Activated T-cell treated with anti-CD3 and anti-CD28 coated beads, Interleukin-2, amount 50 U/mL, for 72 hours (primary cell): ENCODE results near the gene LRRC43. TPM values are rescaled to one million over a fixed set of nuclear protein-coding genes. Genes with fewer than 3 reads are reported as not detected.

Source experiments
- ATAC-seq, 2 donors: fragments of 150-1000 bp; cut with Tn5 transposase; replicated peaks in 1 of 2; 2 replicates each; pipeline ENCODE4 v1.10.0; 2021; ENCODE audit warnings: moderate library complexity in 2 of 2, mild to moderate bottlenecking in 1 of 2
- DNase-seq, 2 donors: peaks; one replicate each; pipeline ENCODE4 v3.0.0; 2021 to 2022; ENCODE audit warnings: mixed read lengths in 1 of 2
- H3K27ac Mint-ChIP-seq: one replicate; pipeline ENCODE4 v1.8.0; 2022; ENCODE audit warnings: mild to moderate bottlenecking, moderate library complexity, mixed read lengths
- H3K27me3 Mint-ChIP-seq: one replicate; pipeline ENCODE4 v1.8.0; 2022; ENCODE audit warnings: low read depth, mixed read lengths
- H3K36me3 Mint-ChIP-seq, 2 donors: one replicate each; pipeline ENCODE4 v1.8.0; 2022; ENCODE audit warnings: mixed read lengths in 2 of 2, mild to moderate bottlenecking in 1 of 2; ENCODE audit not compliant: insufficient read depth in 2 of 2
- H3K4me1 Mint-ChIP-seq: one replicate; pipeline ENCODE4 v1.8.0; 2022; ENCODE audit warnings: low read depth, mixed read lengths
- H3K4me3 Mint-ChIP-seq, 2 donors: one replicate each; pipeline ENCODE4 v1.8.0; 2022; ENCODE audit warnings: mild to moderate bottlenecking in 2 of 2, mixed read lengths in 2 of 2, moderate library complexity in 2 of 2
- H3K9me3 Mint-ChIP-seq, 2 donors: one replicate each; pipeline ENCODE4 v1.8.0; 2022; ENCODE audit warnings: mixed read lengths in 2 of 2
- total RNA-seq, 2 donors: library from RNA; stranded (reverse); gene quantifications; one replicate each; pipeline ENCODE4 v1.2.3, GENCODE V29; 2022

The LRRC43 gene
- total RNA-seq, 2 donors from 2014 or later: 0.74 to 1.2 TPM

GRCh38 chr12:122203301-122204166, 20.6 kb downstream of the LRRC43 start, which contains the start of gene B3GNT4:
TSS of gene B3GNT4 (plus strand) at chr12:122203709. CDS start at chr12:122204619, 910 bp downstream.
- H3K27ac Mint-ChIP-seq: no peak within 1 kb of the TSS
- peak within 1 kb of the TSS; percentile 89 to 94 for H3K4me3 Mint-ChIP-seq
- H3K4me1 Mint-ChIP-seq: peaks cover 9% of the 10 kb centered on the region
- ATAC-seq: peak; percentile 73 to 78
- DNase-seq: peak; percentile 71 to 72
- no peaks in the 10 kb centered on the region for H3K9me3 Mint-ChIP-seq
- H3K36me3 Mint-ChIP-seq: peaks cover 0 to 2% of the 10 kb centered on the region in 2 donors
- peaks cover 36% of the 10 kb centered on the region for H3K27me3 Mint-ChIP-seq

DNA sequence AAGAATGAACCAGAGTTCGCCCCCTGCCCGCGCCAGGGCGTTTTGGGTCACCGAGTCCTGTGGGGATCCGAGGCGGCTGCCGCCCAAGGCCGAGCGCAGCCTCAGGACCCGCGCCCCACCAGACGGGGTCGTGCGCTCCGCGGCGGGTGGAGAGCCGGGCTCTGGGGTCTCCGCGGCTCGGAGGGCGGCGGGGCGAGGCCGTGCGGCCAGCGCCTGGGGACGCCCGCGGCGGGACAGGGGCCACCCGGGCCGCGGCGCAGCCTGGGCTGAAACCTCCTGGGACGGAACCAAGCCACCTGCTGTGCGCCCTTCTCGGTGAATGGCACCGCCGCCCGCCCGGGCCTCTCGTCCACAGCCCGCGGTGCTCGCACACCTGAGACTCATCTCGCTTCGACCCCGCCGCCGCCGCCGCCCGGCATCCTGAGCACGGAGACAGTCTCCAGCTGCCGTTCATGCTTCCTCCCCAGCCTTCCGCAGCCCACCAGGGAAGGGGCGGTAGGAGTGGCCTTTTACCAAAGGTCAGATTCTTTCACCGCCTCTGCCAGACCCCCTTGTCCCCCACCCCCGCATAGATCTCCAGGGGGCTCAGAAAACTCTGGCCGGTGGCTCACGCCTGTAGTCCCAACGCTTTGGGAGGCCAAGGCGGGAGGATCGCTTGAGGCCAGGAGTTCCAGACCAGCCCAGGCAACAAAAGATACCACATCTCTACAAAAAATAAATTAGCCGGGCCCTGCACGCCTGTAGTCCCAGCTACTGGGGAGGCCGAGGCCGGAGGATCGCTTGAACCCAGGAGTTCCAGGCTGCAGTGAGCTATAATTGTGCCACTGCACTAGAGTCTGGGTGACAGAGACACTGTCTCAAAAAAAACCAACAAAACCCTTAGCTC, 21.5 kb downstream of the LRRC43 start:
- Mint-ChIP-seq H3K4me1 (peaks cover 9% of the 10 kb centered on the region), H3K9me3 (no peaks in the 10 kb centered on the region), H3K36me3 (peaks cover 0 to 4% of the 10 kb centered on the region in 2 donors), H3K27ac (no peak overlapping the region), H3K27me3 (peaks cover 36% of the 10 kb centered on the region), H3K4me3 (peak overlapping the region; percentile 58 to 68)
- ATAC-seq: peak; percentile 23 to 27
- peak; percentile 28 to 34 for DNase-seq

DNA sequence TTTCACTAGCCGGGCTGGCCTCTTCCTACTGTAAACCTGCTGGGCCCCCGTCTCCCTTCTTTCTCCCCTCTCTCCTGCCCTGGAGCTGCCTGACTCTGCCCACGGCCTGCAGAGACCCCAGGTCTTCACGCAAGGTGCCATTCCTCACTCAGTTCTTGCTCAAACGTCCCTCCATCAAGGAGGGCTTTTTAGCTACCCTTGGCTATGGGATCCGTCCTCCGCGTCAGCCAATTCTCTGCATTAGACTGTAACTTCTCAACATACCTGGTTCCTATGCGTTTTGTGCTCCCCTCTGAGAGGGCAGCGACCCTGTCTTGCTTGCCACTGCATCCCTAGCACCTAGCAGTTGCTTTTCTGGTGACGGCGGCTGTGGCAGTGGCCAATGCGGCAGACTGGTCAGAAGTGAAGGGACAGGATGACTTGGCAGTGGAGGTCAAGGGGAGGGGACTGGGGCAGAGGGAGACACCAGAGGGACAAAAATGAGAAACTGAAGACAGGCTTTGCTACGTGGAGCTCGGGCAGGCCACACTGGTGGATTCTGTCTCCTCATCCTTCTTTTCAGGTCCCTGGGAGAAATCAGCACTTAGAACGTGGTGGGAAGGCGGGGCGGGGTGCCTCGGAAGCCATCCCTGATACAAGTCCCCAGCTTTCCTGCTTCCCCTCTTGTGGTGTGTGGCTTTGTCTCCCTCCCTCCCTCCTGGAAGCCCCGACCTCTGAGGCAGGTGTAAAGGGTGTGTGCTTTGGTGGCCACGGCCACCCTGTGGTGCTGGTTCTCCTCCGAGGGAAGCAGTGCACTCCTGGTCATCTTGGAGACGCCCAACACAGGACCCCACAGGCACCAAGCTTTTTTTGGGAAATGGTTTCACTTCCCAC, 22.4 kb downstream of the LRRC43 start:
- ATAC-seq: no peak
- H3K36me3 Mint-ChIP-seq: peaks cover 0 to 4% of the 10 kb centered on the region in 2 donors
- DNase-seq: no peak

DNA sequence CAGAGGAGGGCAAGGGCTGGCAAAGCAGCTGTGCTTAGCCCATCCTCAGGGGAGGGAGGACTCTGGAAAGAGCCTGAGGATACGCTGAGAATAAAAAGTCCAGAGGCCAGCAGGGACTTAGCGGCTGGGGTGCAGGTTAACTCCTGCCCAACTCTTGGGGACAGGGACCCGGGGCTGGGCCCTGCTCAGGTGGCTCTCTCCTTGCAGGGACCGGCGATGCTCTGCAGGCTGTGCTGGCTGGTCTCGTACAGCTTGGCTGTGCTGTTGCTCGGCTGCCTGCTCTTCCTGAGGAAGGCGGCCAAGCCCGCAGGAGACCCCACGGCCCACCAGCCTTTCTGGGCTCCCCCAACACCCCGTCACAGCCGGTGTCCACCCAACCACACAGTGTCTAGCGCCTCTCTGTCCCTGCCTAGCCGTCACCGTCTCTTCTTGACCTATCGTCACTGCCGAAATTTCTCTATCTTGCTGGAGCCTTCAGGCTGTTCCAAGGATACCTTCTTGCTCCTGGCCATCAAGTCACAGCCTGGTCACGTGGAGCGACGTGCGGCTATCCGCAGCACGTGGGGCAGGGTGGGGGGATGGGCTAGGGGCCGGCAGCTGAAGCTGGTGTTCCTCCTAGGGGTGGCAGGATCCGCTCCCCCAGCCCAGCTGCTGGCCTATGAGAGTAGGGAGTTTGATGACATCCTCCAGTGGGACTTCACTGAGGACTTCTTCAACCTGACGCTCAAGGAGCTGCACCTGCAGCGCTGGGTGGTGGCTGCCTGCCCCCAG, 23.4 kb downstream of the LRRC43 start:
- Mint-ChIP-seq H3K9me3 (no peaks in the 10 kb centered on the region), H3K27me3 (peaks cover 25% of the 10 kb centered on the region), H3K4me1 (peaks cover 9% of the 10 kb centered on the region), H3K4me3 (no peak overlapping the region), H3K27ac (no peak overlapping the region), H3K36me3 (peaks cover 0 to 7% of the 10 kb centered on the region in 2 donors)
- ATAC-seq (no peak), DNase-seq (no peak)

More for the DNA sequence above, 22.4 kb downstream of the LRRC43 start:
- peaks cover 9% of the 10 kb centered on the region for H3K4me1 Mint-ChIP-seq
- H3K4me3 Mint-ChIP-seq: peak overlapping the region; percentile 58 to 68
- H3K27me3 Mint-ChIP-seq: peaks cover 27% of the 10 kb centered on the region
- no peaks in the 10 kb centered on the region for H3K9me3 Mint-ChIP-seq
- H3K27ac Mint-ChIP-seq: no peak overlapping the region

GRCh38 chr12:122206976-122207375, 24.1 kb downstream of the LRRC43 start:
- peaks cover 19% of the 10 kb centered on the region for H3K27me3 Mint-ChIP-seq
- ATAC-seq (no peak), DNase-seq (no peak)
- no peaks in the 10 kb centered on the region for H3K9me3 Mint-ChIP-seq
- no peak overlapping the region for H3K4me3 Mint-ChIP-seq
- no peak overlapping the region for H3K27ac Mint-ChIP-seq
- H3K36me3 Mint-ChIP-seq: peaks cover 0 to 8% of the 10 kb centered on the region in 2 donors
- H3K4me1 Mint-ChIP-seq: peaks cover 9% of the 10 kb centered on the region

DNA sequence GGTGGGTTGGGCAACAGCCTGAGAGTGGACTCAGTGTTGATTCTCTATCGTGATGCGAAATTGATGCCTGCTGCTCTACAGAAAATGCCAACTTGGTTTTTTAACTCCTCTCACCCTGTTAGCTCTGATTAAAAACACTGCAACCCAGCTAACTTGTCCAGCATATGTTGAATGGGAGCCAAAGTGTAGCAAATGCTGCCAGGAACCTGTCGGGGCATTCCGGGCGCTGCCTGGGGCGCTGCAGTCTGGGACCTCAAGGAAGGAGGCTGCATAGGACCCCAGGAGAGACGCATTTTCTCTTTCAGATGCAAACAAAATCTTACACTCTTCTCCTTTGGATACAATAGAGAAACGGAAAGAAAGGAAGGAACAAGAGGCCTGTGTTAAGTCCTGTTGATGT, 24.5 kb downstream of the LRRC43 start:
- ATAC-seq: no peak
- H3K4me1 Mint-ChIP-seq: peaks cover 9% of the 10 kb centered on the region
- DNase-seq: no peak
- no peak overlapping the region for H3K27ac Mint-ChIP-seq
- peaks cover 19% of the 10 kb centered on the region for H3K27me3 Mint-ChIP-seq
- H3K4me3 Mint-ChIP-seq: no peak overlapping the region
- no peaks in the 10 kb centered on the region for H3K9me3 Mint-ChIP-seq
- peaks cover 0 to 9% of the 10 kb centered on the region in 2 donors for H3K36me3 Mint-ChIP-seq

DNA sequence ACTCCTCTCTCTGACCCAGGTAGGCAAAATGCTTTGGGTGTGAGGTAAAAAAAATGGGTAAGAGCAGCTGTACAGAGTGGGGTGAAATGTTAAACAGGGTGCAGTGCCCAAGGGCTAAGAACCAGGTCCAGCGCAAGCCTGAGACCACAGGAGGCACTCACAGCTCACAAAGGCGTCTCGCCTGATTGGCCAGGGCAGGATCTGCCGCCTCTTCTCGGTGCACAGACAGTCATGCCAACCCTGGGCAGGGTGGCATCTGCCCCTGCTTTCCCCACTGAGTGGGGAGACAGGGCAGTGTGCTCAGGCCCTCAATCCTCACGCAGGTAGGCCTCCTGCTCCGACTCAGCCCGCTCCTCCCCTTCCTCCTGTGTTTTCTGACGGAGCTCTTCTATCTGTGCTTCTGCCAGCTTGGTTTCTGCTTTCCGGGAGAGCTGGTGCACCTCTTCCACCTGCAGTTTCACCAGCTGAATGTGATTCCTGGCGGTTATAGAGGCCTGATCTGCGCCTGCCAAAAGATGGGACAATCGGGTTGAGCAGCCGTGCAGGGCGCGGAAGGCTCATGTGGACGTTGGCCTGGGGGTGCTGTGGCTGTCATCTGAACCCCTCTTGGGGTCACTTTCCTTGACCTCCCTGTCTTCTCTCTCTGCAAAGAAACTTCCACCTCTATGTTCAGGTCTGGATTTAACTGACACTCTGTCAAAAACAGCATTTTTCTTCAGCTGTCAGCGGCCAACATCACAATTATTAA, 25.3 kb downstream of the LRRC43 start:
- H3K27me3 Mint-ChIP-seq: peaks cover 10% of the 10 kb centered on the region
- H3K4me3 Mint-ChIP-seq: no peak overlapping the region
- H3K4me1 Mint-ChIP-seq: peaks cover under 1% of the 10 kb centered on the region
- no peaks in the 10 kb centered on the region for H3K9me3 Mint-ChIP-seq
- peak overlapping the region; percentile 13 for H3K27ac Mint-ChIP-seq
- ATAC-seq: no peak
- no peak for DNase-seq
- peaks cover 0 to 14% of the 10 kb centered on the region in 2 donors for H3K36me3 Mint-ChIP-seq

- DNase-seq: no peak
- Mint-ChIP-seq H3K4me1 (peaks cover 5% of the 10 kb centered on the region), H3K27ac (peak overlapping the region; percentile 79), H3K36me3 (peaks cover 8 to 32% of the 10 kb centered on the region in 2 donors), H3K4me3 (no peak overlapping the region), H3K27me3 (no peaks in the 10 kb centered on the region), H3K9me3 (no peaks in the 10 kb centered on the region)
- peak in 1 of 2 donors; percentile 64 for ATAC-seq
Observed at GRCh38 chr12:122215771-122216170, 32.8 kb downstream of the LRRC43 start.

DNA sequence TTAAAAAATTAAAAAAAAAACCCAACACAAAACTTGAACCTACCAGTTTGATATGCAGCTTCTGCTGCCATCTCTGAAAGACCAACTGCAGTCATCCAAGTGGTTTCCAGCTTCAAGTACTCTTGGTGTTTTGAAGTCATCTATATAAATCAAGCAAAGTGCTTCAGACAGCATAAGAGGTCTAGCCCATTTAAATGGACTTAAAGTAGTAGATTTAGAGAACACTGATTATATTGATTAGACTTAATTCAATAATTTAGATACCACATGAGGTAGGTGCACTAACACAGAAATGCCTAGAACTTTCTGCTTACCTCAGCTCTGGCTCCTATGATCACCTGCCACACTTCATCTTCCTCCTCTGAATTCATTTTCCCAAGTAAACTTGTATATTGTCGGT, 33.5 kb downstream of the LRRC43 start:
- no peak for ATAC-seq
- H3K4me3 Mint-ChIP-seq: no peak overlapping the region
- H3K36me3 Mint-ChIP-seq: peaks cover 8 to 30% of the 10 kb centered on the region in 2 donors
- H3K27ac Mint-ChIP-seq: peak overlapping the region; percentile 79
- peaks cover 5% of the 10 kb centered on the region for H3K4me1 Mint-ChIP-seq
- no peak for DNase-seq
- H3K27me3 Mint-ChIP-seq: no peaks in the 10 kb centered on the region
- H3K9me3 Mint-ChIP-seq: no peaks in the 10 kb centered on the region

- Mint-ChIP-seq H3K36me3 (peaks cover 2 to 13% of the 10 kb centered on the region in 2 donors), H3K27me3 (no peaks in the 10 kb centered on the region), H3K4me1 (peaks cover 40% of the 10 kb centered on the region), H3K27ac (peak within 1 kb of the TSS; percentile 89), H3K9me3 (no peaks in the 10 kb centered on the region), H3K4me3 (peak within 1 kb of the TSS; percentile 94)
- ATAC-seq (peak; percentile 90 to 91), DNase-seq (peak; percentile 100)
Observed at GRCh38 chr12:122225683-122226365, 42.9 kb downstream of the LRRC43 start, which contains the start of gene DIABLO. TSS of gene DIABLO (minus strand) at chr12:122226052. CDS start at chr12:122226014, 38 bp downstream.
